Measurements from ENCODE around the gene HLA-B.

HLA-B gene

DNA sequence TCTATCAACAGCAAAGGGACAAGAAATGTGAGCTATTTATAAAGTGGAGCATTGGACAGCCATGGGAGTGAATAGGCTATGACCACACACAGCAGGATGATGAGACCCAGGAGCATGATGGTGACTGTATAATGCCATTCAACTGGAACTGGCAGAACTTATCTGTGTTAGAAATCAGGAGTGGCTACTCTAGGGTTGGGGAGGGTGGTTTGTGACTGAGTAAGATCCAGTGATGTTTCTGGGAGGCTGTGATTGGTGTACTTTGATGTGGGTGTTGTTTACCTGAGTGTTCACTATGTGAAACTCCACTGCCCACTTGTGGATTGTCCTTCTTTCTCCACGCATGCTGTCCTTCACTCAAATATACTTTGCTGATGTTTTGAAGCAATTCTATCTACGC is 11.5 kb upstream of the HLA-B start:
- Histone ChIP-seq H4K5ac (ENCODE audit: low read length) (no peak overlapping the region), H3K27ac (ENCODE audit: low read depth, low read length) (no peak overlapping the region), H2BK120ac (ENCODE audit: low read depth, low read length) (no peak overlapping the region), H3K4ac (ENCODE audit: low read depth, low read length) (no peak overlapping the region), H2BK15ac (replicated peaks; ENCODE audit: low read depth) (no peak overlapping the region), H3K79me1 (ENCODE audit: low read length) (no peaks in the 10 kb centered on the region), H3K56ac (ENCODE audit: low read length) (no peak overlapping the region), H4K8ac (ENCODE audit: low read depth, low read length) (no peak overlapping the region), H3K4me1 (ENCODE audit: control insufficient read depth, low read depth, low read length) (no peaks in the 10 kb centered on the region), H2AK5ac (ENCODE audit: low read length) (no peak overlapping the region), H3K4me2 (ENCODE audit: low read length) (no peak overlapping the region), H3K23ac (ENCODE audit: low read length) (no peak overlapping the region), H3K4me3 (ENCODE audit: low read length) (no peak overlapping the region), H3K27me3 (ENCODE audit: insufficient read depth, low read length, poor library complexity) (no peaks in the 10 kb centered on the region), H3K9ac (ENCODE audit: low read length) (no peak overlapping the region), H3K18ac (ENCODE audit: low read length) (no peak overlapping the region), H3K36me3 (ENCODE audit: control insufficient read depth, insufficient read depth, low read length) (no peaks in the 10 kb centered on the region), H2BK5ac (ENCODE audit: low read length) (no peak overlapping the region), H3K79me2 (ENCODE audit: control insufficient read depth, insufficient read depth, low read length) (no peaks in the 10 kb centered on the region)
- no peak for DNase-seq
- WGBS (ENCODE audit: extremely low coverage, insufficient coverage, low lambda C conversion rate): no CpG with 5 or more reads among the region's 2 CpGs

GRCh38 chr6:31366693-31367470 is 9.9 kb upstream of the HLA-B start:
- Histone ChIP-seq H3K23ac (ENCODE audit: low read length) (no peak overlapping the region), H3K79me1 (ENCODE audit: low read length) (no peaks in the 10 kb centered on the region), H3K9ac (ENCODE audit: low read length) (no peak overlapping the region), H3K27me3 (ENCODE audit: insufficient read depth, low read length, poor library complexity) (no peaks in the 10 kb centered on the region), H3K4me2 (ENCODE audit: low read length) (peak overlapping the region; percentile 19), H3K56ac (ENCODE audit: low read length) (peak overlapping the region; percentile 30), H3K4ac (ENCODE audit: low read depth, low read length) (no peak overlapping the region), H3K27ac (ENCODE audit: low read depth, low read length) (no peak overlapping the region), H2BK15ac (replicated peaks; ENCODE audit: low read depth) (no peak overlapping the region), H2BK120ac (ENCODE audit: low read depth, low read length) (no peak overlapping the region), H3K36me3 (ENCODE audit: control insufficient read depth, insufficient read depth, low read length) (no peaks in the 10 kb centered on the region), H3K4me3 (ENCODE audit: low read length) (no peak overlapping the region), H3K18ac (ENCODE audit: low read length) (no peak overlapping the region), H4K8ac (ENCODE audit: low read depth, low read length) (no peak overlapping the region), H3K79me2 (ENCODE audit: control insufficient read depth, insufficient read depth, low read length) (no peaks in the 10 kb centered on the region), H2BK5ac (ENCODE audit: low read length) (no peak overlapping the region), H4K5ac (ENCODE audit: low read length) (no peak overlapping the region), H3K4me1 (ENCODE audit: control insufficient read depth, low read depth, low read length) (no peaks in the 10 kb centered on the region), H2AK5ac (ENCODE audit: low read length) (no peak overlapping the region)
- no CpG with 5 or more reads among the region's 30 CpGs for WGBS (ENCODE audit: extremely low coverage, insufficient coverage, low lambda C conversion rate)
- peak; percentile 94 for DNase-seq

GRCh38 chr6:31365864-31366263 is 8.9 kb upstream of the HLA-B start:
- Histone ChIP-seq H3K9ac (ENCODE audit: low read length) (no peak overlapping the region), H3K23ac (ENCODE audit: low read length) (no peak overlapping the region), H3K4me3 (ENCODE audit: low read length) (no peak overlapping the region), H2AK5ac (ENCODE audit: low read length) (no peak overlapping the region), H3K4me1 (ENCODE audit: control insufficient read depth, low read depth, low read length) (no peaks in the 10 kb centered on the region), H4K8ac (ENCODE audit: low read depth, low read length) (no peak overlapping the region), H2BK5ac (ENCODE audit: low read length) (no peak overlapping the region), H3K36me3 (ENCODE audit: control insufficient read depth, insufficient read depth, low read length) (no peaks in the 10 kb centered on the region), H3K79me2 (ENCODE audit: control insufficient read depth, insufficient read depth, low read length) (no peaks in the 10 kb centered on the region), H3K4me2 (ENCODE audit: low read length) (no peak overlapping the region), H3K27ac (ENCODE audit: low read depth, low read length) (no peak overlapping the region), H2BK120ac (ENCODE audit: low read depth, low read length) (no peak overlapping the region), H3K27me3 (ENCODE audit: insufficient read depth, low read length, poor library complexity) (no peaks in the 10 kb centered on the region), H3K4ac (ENCODE audit: low read depth, low read length) (no peak overlapping the region), H4K5ac (ENCODE audit: low read length) (no peak overlapping the region), H3K18ac (ENCODE audit: low read length) (no peak overlapping the region), H3K56ac (ENCODE audit: low read length) (no peak overlapping the region), H2BK15ac (replicated peaks; ENCODE audit: low read depth) (no peak overlapping the region), H3K79me1 (ENCODE audit: low read length) (no peaks in the 10 kb centered on the region)
- no CpG with 5 or more reads among the region's 5 CpGs for WGBS (ENCODE audit: extremely low coverage, insufficient coverage, low lambda C conversion rate)
- DNase-seq: no peak

DNA sequence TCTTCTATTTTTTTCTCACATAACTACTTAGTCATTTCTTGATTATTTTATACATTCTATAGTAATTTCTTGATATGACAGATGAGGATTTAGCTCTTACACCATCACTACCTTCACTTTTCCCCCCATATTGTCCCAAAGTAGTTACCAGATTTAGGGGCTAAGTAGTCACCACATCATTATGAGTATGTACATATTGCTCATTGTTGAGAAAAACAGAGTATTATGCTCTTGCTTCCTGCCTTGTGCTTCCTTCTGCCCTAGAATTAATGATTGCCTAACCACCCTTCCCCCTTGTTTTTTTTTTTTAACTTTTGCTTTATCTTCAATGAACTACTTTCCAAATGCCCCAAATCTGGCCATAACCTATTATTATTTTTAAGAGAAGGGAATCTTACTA is 6.8 kb upstream of the HLA-B start:
- Histone ChIP-seq H2BK15ac (replicated peaks; ENCODE audit: low read depth) (no peak overlapping the region), H4K5ac (ENCODE audit: low read length) (no peak overlapping the region), H3K56ac (ENCODE audit: low read length) (no peak overlapping the region), H3K23ac (ENCODE audit: low read length) (no peak overlapping the region), H3K79me2 (ENCODE audit: control insufficient read depth, insufficient read depth, low read length) (no peaks in the 10 kb centered on the region), H4K8ac (ENCODE audit: low read depth, low read length) (no peak overlapping the region), H3K9ac (ENCODE audit: low read length) (no peak overlapping the region), H3K79me1 (ENCODE audit: low read length) (no peaks in the 10 kb centered on the region), H3K4ac (ENCODE audit: low read depth, low read length) (no peak overlapping the region), H3K4me3 (ENCODE audit: low read length) (no peak overlapping the region), H3K36me3 (ENCODE audit: control insufficient read depth, insufficient read depth, low read length) (no peaks in the 10 kb centered on the region), H2BK120ac (ENCODE audit: low read depth, low read length) (no peak overlapping the region), H3K18ac (ENCODE audit: low read length) (no peak overlapping the region), H3K27me3 (ENCODE audit: insufficient read depth, low read length, poor library complexity) (peaks cover 5% of the 10 kb centered on the region), H3K4me2 (ENCODE audit: low read length) (no peak overlapping the region), H3K4me1 (ENCODE audit: control insufficient read depth, low read depth, low read length) (no peaks in the 10 kb centered on the region), H2AK5ac (ENCODE audit: low read length) (no peak overlapping the region), H3K27ac (ENCODE audit: low read depth, low read length) (no peak overlapping the region), H2BK5ac (ENCODE audit: low read length) (no peak overlapping the region)
- no peak for DNase-seq

DNA sequence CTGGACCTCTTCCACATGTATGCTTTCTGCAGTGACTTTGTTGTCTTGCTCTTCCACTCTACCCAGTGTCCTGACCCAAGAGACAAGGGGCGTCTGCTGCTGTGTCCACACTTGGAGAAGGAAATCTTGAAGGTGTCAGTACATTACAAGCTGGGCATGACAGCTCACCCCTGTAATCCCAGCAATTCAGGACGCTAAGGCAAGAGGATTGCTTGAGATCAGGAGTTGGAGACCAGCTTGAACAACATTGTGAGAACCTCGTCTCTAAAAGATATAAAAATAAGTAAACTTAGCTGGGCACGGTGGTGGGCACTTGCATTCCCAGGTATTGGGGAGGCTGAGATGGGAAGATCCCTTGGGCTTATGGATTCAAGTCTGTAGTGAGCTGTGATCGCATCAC is 5.8 kb upstream of the HLA-B start:
- H3K4me3 ChIP-seq (ENCODE audit: low read length): no peak overlapping the region
- no peak for DNase-seq
- H3K4me1 ChIP-seq (ENCODE audit: control insufficient read depth, low read depth, low read length): no peaks in the 10 kb centered on the region
- H3K27me3 ChIP-seq (ENCODE audit: insufficient read depth, low read length, poor library complexity): peaks cover 9% of the 10 kb centered on the region
- no peak overlapping the region for H2AK5ac ChIP-seq (ENCODE audit: low read length)
- H4K8ac ChIP-seq (ENCODE audit: low read depth, low read length): no peak overlapping the region
- no peak overlapping the region for H3K56ac ChIP-seq (ENCODE audit: low read length)
- H2BK15ac ChIP-seq (replicated peaks; ENCODE audit: low read depth): no peak overlapping the region
- no peaks in the 10 kb centered on the region for H3K79me1 ChIP-seq (ENCODE audit: low read length)
- H3K4me2 ChIP-seq (ENCODE audit: low read length): no peak overlapping the region
- no peaks in the 10 kb centered on the region for H3K36me3 ChIP-seq (ENCODE audit: control insufficient read depth, insufficient read depth, low read length)
- H3K79me2 ChIP-seq (ENCODE audit: control insufficient read depth, insufficient read depth, low read length): no peaks in the 10 kb centered on the region
- no peak overlapping the region for H3K9ac ChIP-seq (ENCODE audit: low read length)
- H3K18ac ChIP-seq (ENCODE audit: low read length): no peak overlapping the region
- H2BK120ac ChIP-seq (ENCODE audit: low read depth, low read length): no peak overlapping the region
- no CpG with 5 or more reads among the region's 5 CpGs for WGBS (ENCODE audit: extremely low coverage, insufficient coverage, low lambda C conversion rate)
- no peak overlapping the region for H2BK5ac ChIP-seq (ENCODE audit: low read length)
- H3K27ac ChIP-seq (ENCODE audit: low read depth, low read length): no peak overlapping the region
- H4K5ac ChIP-seq (ENCODE audit: low read length): no peak overlapping the region
- no peak overlapping the region for H3K23ac ChIP-seq (ENCODE audit: low read length)
- no peak overlapping the region for H3K4ac ChIP-seq (ENCODE audit: low read depth, low read length)

GRCh38 chr6:31359581-31359980 is 2.6 kb upstream of the HLA-B start:
- H2AK5ac ChIP-seq (ENCODE audit: low read length): no peak overlapping the region
- H3K27ac ChIP-seq (ENCODE audit: low read depth, low read length): no peak overlapping the region
- H4K8ac ChIP-seq (ENCODE audit: low read depth, low read length): no peak overlapping the region
- no peak for DNase-seq
- no peak overlapping the region for H3K56ac ChIP-seq (ENCODE audit: low read length)
- no peaks in the 10 kb centered on the region for H3K36me3 ChIP-seq (ENCODE audit: control insufficient read depth, insufficient read depth, low read length)
- no peak overlapping the region for H2BK5ac ChIP-seq (ENCODE audit: low read length)
- H3K23ac ChIP-seq (ENCODE audit: low read length): no peak overlapping the region
- H3K9ac ChIP-seq (ENCODE audit: low read length): no peak overlapping the region
- no peaks in the 10 kb centered on the region for H3K79me2 ChIP-seq (ENCODE audit: control insufficient read depth, insufficient read depth, low read length)
- H3K4me3 ChIP-seq (ENCODE audit: low read length): no peak overlapping the region
- H3K18ac ChIP-seq (ENCODE audit: low read length): no peak overlapping the region
- H3K4ac ChIP-seq (ENCODE audit: low read depth, low read length): no peak overlapping the region
- no CpG with 5 or more reads among the region's 1 CpG for WGBS (ENCODE audit: extremely low coverage, insufficient coverage, low lambda C conversion rate)
- H3K4me2 ChIP-seq (ENCODE audit: low read length): no peak overlapping the region
- H3K27me3 ChIP-seq (ENCODE audit: insufficient read depth, low read length, poor library complexity): peaks cover 14% of the 10 kb centered on the region
- H4K5ac ChIP-seq (ENCODE audit: low read length): no peak overlapping the region
- no peaks in the 10 kb centered on the region for H3K79me1 ChIP-seq (ENCODE audit: low read length)
- no peaks in the 10 kb centered on the region for H3K4me1 ChIP-seq (ENCODE audit: control insufficient read depth, low read depth, low read length)
- H2BK15ac ChIP-seq (replicated peaks; ENCODE audit: low read depth): no peak overlapping the region
- no peak overlapping the region for H2BK120ac ChIP-seq (ENCODE audit: low read depth, low read length)
